Suprapubic skin (tissue), 4 donors: ENCODE measurements around the gene NMRK2. TPM values are rescaled to one million over a fixed set of nuclear protein-coding genes. Genes with fewer than 3 reads are reported as not detected.

Source experiments
- DNase-seq, 2 donors: peaks; one replicate each; pipeline ENCODE4 v3.0.0-alpha.2; 2019; ENCODE audit warnings: low spot score in 2 of 2
- H3K27ac ChIP-seq: fragments of 200-600 bp; sonication (generic); one replicate; pipeline ENCODE4 v1.5.1; 2019
- H3K27me3 ChIP-seq: fragments of 200-600 bp; sonication (generic); one replicate; pipeline ENCODE4 v1.5.1; 2019
- H3K36me3 ChIP-seq: fragments of 200-600 bp; sonication (generic); one replicate; pipeline ENCODE4 v1.5.1; 2019
- H3K4me1 ChIP-seq: fragments of 200-600 bp; sonication (generic); one replicate; pipeline ENCODE4 v1.5.1; 2019
- H3K4me3 ChIP-seq: fragments of 200-600 bp; sonication (generic); one replicate; pipeline ENCODE4 v1.5.1; 2019; ENCODE audit warnings: mild to moderate bottlenecking
- H3K9me3 ChIP-seq: fragments of 200-600 bp; sonication (generic); one replicate; pipeline ENCODE4 v1.5.1; 2019
- CTCF ChIP-seq, 2 donors: fragments of 200-600 bp in 1 of 2; fragments of 450-650 bp in 1 of 2; sonication (generic) in 1 of 2; IDR thresholded peaks; one replicate each; pipeline ENCODE4 v1.5.1; 2016 to 2019; ENCODE audit warnings: antibody characterized with exemption in 2 of 2, mild to moderate bottlenecking in 1 of 2, moderate library complexity in 1 of 2
- EP300 ChIP-seq: sonication (generic); formaldehyde crosslinking; IDR thresholded peaks from one replicate; pipeline ENCODE4 v1.6.1; 2017; ENCODE audit warnings: antibody characterized with exemption
- POLR2A ChIP-seq, 2 donors: fragments of 450-650 bp; IDR thresholded peaks; one replicate each; pipeline ENCODE4 v1.6.1; 2017; ENCODE audit warnings: antibody characterized with exemption in 2 of 2, mild to moderate bottlenecking in 2 of 2, moderate library complexity in 2 of 2
- POLR2AphosphoS5 ChIP-seq, 3 donors: sonication (generic); formaldehyde crosslinking; IDR thresholded peaks; one replicate each; pipeline ENCODE4 v1.6.1; 2017; ENCODE audit warnings: antibody characterized with exemption in 3 of 3
- WGBS: methylation state at CpG from one replicate; pipeline ENCODE4 v1.1.5; 2018; 5-methylcytosine and 5-hydroxymethylcytosine counted together
- total RNA-seq, 4 donors: library from RNA; depleted of rRNA; stranded (reverse); fragments of >200 nt; gene quantifications; one replicate each; pipeline ENCODE4 v1.1.0, GENCODE V29; 2016

The NMRK2 gene
- total RNA-seq, 4 donors from 2014 or later = not detected

- Histone ChIP-seq H3K27ac (no peak overlapping the region), H3K9me3 (no peaks in the 10 kb centered on the region), H3K27me3 (peaks cover 14% of the 10 kb centered on the region), H3K4me3 (no peak overlapping the region), H3K36me3 (no peaks in the 10 kb centered on the region), H3K4me1 (no peaks in the 10 kb centered on the region)
- no peak for TF ChIP-seq POLR2A (IDR thresholded peaks at IDR 0.05)
- TF ChIP-seq POLR2AphosphoS5 (IDR thresholded peaks at IDR 0.05) = no peak
- no peak for TF ChIP-seq CTCF (IDR thresholded peaks at IDR 0.05)
- TF ChIP-seq EP300 = no peak
- DNase-seq = no peak
- WGBS = 64% methylated on average over 4 of the region's 4 CpGs
These were observed 34.9 kb upstream of the NMRK2 start for GRCh38 chr19:3897936-3898335.

GRCh38 chr19:3898426-3898825, 34.4 kb upstream of the NMRK2 start:
- H3K4me1 ChIP-seq = no peaks in the 10 kb centered on the region
- H3K36me3 ChIP-seq = no peaks in the 10 kb centered on the region
- no peak overlapping the region for H3K4me3 ChIP-seq
- peaks cover 12% of the 10 kb centered on the region for H3K27me3 ChIP-seq
- DNase-seq = no peak
- H3K9me3 ChIP-seq = no peaks in the 10 kb centered on the region
- TF ChIP-seq POLR2A (IDR thresholded peaks at IDR 0.05) (no peak), CTCF (IDR thresholded peaks at IDR 0.05) (no peak), EP300 (no peak), POLR2AphosphoS5 (IDR thresholded peaks at IDR 0.05) (no peak)
- no peak overlapping the region for H3K27ac ChIP-seq
- 88% methylated on average over 3 of the region's 3 CpGs for WGBS

GRCh38 chr19:3899531-3900294, 33.2 kb upstream of the NMRK2 start:
- WGBS = 36% methylated on average over 18 of the region's 18 CpGs
- Histone ChIP-seq H3K4me1 (no peaks in the 10 kb centered on the region), H3K9me3 (no peaks in the 10 kb centered on the region), H3K27me3 (peaks cover 6% of the 10 kb centered on the region), H3K27ac (no peak overlapping the region), H3K4me3 (no peak overlapping the region), H3K36me3 (no peaks in the 10 kb centered on the region)
- no peak for DNase-seq
- TF ChIP-seq POLR2A (IDR thresholded peaks at IDR 0.05) = no peak

- WGBS = 61% methylated on average over 15 of the region's 15 CpGs
- no peak for DNase-seq
- no peak for TF ChIP-seq CTCF (IDR thresholded peaks at IDR 0.05)
- no peak for TF ChIP-seq POLR2A (IDR thresholded peaks at IDR 0.05)
- no peak for TF ChIP-seq EP300
- no peak for TF ChIP-seq POLR2AphosphoS5 (IDR thresholded peaks at IDR 0.05)
- Histone ChIP-seq H3K27ac (no peak overlapping the region), H3K9me3 (no peaks in the 10 kb centered on the region), H3K27me3 (peaks cover 6% of the 10 kb centered on the region), H3K36me3 (no peaks in the 10 kb centered on the region), H3K4me1 (no peaks in the 10 kb centered on the region), H3K4me3 (no peak overlapping the region)
These were observed 30.4 kb upstream of the NMRK2 start for GRCh38 chr19:3902317-3902973.

GRCh38 chr19:3904233-3904632, 28.6 kb upstream of the NMRK2 start:
- H3K4me3 ChIP-seq = no peak overlapping the region
- H3K36me3 ChIP-seq = no peaks in the 10 kb centered on the region
- no peak for TF ChIP-seq POLR2AphosphoS5 (IDR thresholded peaks at IDR 0.05)
- TF ChIP-seq CTCF (IDR thresholded peaks at IDR 0.05) = no peak
- H3K9me3 ChIP-seq = no peaks in the 10 kb centered on the region
- H3K27me3 ChIP-seq = peaks cover 13% of the 10 kb centered on the region
- DNase-seq = no peak
- H3K4me1 ChIP-seq = no peaks in the 10 kb centered on the region
- no peak overlapping the region for H3K27ac ChIP-seq
- WGBS = 88% methylated on average over 8 of the region's 8 CpGs
